ENCODE results near the gene NPNT. TPM values are rescaled to one million over a fixed set of nuclear protein-coding genes. Genes with fewer than 3 reads are reported as not detected.
A peak's percentile ranks its signal among the peaks of the same experiment; 100 is the strongest.

The NPNT gene
- total RNA-seq, 1 donor from 2014 or later = 15.5 TPM

DNA sequence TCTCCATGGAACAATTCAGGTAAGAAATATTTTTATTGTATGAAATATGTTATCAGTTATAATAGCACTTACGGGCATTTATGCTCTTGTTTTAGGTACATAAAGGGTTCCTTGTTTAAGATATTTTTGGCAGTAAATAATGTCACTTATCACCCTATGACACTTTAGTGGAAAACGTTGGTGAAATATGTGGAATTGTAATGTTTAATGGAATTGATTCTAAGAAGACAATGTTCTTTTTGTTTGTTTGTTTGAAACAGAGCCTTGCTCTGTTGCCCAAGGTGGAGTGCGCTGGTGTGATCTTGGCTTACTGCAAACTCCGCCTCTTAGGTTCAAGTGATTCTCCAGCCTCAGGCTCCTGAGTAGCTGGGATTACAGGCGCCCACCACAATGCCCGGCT is 17.4 kb downstream of the NPNT start:
- DNase-seq (ENCODE audit: low read depth) = no peak

GRCh38 chr4:105917171-105917685 is 22.0 kb downstream of the NPNT start:
- DNase-seq (ENCODE audit: low read depth) = no peak

DNA sequence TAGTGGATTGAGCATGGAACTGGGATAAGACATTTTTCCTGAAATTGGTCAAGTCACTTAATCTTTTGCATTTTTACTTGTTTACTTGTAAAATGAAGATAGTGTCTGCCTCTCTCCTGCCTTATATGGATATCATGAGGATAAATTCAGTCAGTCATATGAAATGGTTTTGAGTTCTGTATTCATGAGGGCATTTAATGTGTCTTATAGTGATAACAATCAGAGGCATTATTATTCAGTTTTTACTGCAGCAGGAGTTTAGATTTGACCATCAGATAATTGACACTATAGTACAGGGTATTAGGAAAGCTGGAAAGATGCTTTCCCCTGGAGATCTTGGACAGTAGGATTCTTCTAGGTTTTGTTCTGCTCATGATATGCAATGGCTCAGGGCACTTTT is 26.0 kb downstream of the NPNT start:
- no peak for DNase-seq (ENCODE audit: low read depth)

DNA sequence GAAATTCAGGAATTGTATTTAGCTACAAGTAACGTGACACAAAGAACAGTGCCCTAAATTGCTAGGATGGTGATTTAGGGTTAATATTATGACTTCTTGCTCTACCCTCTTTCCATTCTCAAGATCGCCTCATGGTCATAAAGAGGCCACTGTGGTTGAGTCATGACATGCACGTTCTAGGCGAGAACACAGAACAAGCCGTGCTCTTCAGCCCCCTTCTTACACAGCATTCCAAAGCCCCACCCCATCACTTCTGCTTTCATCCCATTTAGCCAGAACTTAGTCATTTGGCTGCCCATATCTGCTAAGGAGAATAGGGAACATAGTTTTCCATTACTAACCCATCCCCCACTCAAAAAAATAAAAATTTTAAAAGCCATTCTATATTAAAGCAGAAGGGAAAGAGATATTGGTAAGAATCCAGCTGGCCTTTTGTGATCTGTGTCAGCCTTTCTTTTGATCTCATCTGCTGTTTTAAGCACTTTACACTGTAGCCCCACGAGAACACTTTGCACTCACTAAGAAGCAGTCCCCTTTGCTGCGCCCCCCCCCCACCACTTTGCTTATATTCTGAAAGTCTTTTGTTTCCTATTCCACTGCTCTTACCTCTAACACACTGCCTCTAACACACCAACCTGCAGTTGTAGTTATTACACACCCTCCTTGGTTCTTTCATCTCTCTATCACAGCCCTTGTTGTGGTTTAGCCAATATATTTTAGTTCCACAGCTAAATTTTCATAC is 28.4 kb downstream of the NPNT start:
- DNase-seq (ENCODE audit: low read depth) = peak; percentile 55

DNA sequence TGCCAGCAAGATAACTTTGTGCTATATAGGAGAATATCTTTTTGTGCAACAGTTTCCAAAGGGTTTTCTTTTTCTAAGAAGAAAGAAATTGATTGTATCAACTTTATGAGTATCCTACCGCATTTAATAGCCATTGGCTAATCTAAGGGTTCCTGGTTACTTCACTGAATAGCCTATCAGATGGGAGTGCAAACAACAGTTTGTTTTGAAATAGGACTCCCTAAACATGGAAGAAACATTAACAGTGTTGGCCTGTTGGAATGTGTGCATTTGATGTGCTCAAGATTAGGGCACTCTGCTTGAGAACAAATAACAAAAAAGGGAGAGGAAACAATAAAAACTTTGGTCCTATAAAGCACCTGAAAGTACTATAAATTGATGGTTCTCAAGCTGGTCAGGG is 29.1 kb downstream of the NPNT start:
- DNase-seq (ENCODE audit: low read depth) = no peak

- peak; percentile 48 for DNase-seq (ENCODE audit: low read depth)
Measured at GRCh38 chr4:105930698-105931097, 35.4 kb downstream of the NPNT start.

DNA sequence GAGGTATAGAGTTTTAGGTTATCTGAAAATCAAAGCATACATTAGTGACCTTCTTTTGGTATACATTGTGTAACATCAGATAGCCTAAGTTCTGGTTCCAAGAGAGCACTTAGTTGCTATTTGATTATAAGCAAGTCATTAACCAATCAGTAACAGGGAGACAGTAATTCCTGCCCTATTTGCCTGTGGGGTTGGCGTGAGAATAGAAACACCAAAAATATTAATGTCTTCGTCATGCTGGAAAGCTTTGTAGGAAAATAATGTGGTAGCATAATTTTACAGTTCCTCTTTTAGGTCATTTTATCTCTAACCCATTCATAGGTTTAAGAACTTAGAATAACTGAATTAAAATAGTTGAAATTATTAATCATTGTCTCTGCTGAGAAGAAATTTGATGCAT is 37.8 kb downstream of the NPNT start:
- DNase-seq (ENCODE audit: low read depth) = no peak

GRCh38 chr4:105934386-105934785 is 39.1 kb downstream of the NPNT start:
- peak; percentile 81 for DNase-seq (ENCODE audit: low read depth)

DNA sequence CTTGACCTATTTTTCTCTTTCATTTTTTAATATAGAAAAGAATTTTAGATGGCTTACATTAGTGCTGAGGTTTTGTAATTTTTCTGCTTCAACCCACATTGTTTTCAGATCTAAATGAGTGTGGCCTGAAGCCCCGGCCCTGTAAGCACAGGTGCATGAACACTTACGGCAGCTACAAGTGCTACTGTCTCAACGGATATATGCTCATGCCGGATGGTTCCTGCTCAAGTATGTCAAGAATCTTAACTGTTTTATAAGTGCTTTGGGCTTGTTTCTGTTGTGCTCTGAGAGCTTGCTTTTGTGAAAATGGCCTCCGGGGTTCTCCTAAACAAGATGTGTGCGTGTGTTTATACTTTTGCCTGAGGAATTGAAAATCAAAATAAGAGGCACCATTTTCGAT is 41.6 kb downstream of the NPNT start:
- DNase-seq (ENCODE audit: low read depth) = no peak

GRCh38 chr4:105937759-105938158 is 42.5 kb downstream of the NPNT start:
- no peak for DNase-seq (ENCODE audit: low read depth)

DNA sequence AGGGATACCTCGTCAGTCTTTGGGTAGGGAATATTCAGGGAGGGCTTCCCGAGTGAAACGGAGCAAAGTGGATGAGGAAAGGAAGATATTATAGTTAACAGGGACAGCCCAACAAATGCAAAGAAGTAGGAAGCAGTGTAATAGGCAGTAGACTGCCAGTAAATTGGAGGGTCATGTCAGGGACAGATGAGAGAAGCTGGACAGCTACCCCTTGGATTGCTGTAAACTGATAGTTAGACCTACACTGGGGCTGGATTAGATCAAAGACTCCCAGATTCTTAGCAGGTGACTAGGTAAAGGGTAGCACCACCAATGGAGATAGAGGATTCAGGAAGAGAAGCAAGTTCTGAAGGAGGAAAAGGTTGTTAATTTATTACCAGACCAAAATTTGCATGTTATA is 48.0 kb downstream of the NPNT start:
- no peak for DNase-seq (ENCODE audit: low read depth)

GRCh38 chr4:105944540-105944939 is 49.3 kb downstream of the NPNT start:
- DNase-seq (ENCODE audit: low read depth) = peak; percentile 84

DNA sequence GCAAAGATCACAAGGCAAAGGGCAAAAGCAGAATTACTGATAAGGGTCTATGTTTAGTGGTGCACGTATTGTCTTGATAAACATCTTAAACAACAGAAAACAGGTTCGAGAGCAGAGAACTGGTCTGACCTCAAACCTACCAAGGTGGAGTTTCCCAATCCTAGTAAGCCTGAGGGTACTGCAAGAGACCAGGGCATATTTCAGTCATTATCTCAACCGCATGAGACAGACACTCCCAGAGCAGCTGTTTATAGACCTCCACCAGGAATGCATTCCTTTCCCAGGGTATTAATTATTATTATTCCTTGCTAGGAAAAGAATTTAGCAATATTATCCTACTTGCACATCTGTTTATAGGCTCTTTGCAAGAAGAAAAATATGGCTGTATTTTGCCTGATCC is 51.5 kb downstream of the NPNT start:
- DNase-seq (ENCODE audit: low read depth) = peak; percentile 76

- DNase-seq (ENCODE audit: low read depth) = no peak
Measured at GRCh38 chr4:105950701-105951100, 55.4 kb downstream of the NPNT start.

DNA sequence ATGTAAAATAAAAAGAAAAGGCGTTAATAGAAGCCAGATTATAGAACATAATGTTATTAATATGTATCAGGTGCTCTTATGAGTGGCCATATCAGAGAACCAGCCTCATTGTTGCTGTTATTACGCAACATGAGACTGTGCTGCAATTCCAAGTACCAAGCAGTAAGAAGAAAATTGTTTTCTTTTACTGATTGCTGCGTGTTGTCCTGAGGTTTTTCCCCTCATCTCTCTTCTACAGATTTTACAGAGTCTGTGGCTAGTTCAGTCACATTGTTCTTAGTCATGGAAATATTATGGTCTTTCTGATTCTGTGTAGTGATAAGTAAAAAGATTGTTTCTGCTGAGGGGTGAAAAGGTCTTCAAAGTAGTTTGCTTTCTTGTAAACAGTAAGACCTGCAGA is 55.9 kb downstream of the NPNT start:
- DNase-seq (ENCODE audit: low read depth) = peak; percentile 43

DNA sequence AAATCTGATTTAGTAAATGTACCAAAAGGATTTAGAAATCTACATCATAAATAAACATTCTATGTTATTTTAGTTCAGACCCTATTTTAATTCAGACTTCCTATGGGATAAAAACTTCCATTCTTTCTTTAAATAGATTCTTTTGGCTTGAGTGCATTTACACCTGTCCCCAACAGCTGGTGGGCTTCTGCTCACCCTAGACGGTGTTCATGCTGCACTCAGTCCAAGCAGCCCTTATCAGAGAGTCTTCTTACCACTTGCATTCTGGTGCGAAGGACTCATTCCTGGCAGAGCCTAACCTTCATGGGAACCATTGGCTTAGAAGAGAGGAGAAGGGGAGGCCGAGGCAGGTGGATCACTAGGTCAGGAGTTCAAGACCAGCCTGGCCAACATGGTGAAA is 57.3 kb downstream of the NPNT start:
- DNase-seq (ENCODE audit: low read depth) = peak; percentile 69

DNA sequence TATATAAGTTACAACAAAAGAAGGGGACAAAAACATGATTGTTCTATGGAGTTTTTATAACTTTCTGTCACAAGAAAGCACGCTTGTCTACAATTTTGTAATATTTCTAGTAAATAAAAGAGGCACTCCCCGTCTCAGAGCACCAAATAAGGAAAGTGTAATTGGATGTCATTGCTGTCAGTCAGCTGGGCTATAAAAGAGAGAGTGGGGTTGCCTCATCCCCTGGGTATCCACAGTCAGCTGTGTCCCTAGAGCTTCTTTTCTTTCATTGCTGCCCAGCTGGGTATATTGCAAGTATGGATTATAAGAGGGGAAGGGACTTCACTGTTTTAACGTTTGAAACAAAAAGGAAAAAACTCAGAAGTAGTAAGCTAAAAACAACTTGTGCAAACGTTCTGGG is 61.3 kb downstream of the NPNT start:
- peak; percentile 75 for DNase-seq (ENCODE audit: low read depth)

GRCh38 chr4:105957680-105958079 is 62.4 kb downstream of the NPNT start:
- DNase-seq (ENCODE audit: low read depth) = no peak

DNA sequence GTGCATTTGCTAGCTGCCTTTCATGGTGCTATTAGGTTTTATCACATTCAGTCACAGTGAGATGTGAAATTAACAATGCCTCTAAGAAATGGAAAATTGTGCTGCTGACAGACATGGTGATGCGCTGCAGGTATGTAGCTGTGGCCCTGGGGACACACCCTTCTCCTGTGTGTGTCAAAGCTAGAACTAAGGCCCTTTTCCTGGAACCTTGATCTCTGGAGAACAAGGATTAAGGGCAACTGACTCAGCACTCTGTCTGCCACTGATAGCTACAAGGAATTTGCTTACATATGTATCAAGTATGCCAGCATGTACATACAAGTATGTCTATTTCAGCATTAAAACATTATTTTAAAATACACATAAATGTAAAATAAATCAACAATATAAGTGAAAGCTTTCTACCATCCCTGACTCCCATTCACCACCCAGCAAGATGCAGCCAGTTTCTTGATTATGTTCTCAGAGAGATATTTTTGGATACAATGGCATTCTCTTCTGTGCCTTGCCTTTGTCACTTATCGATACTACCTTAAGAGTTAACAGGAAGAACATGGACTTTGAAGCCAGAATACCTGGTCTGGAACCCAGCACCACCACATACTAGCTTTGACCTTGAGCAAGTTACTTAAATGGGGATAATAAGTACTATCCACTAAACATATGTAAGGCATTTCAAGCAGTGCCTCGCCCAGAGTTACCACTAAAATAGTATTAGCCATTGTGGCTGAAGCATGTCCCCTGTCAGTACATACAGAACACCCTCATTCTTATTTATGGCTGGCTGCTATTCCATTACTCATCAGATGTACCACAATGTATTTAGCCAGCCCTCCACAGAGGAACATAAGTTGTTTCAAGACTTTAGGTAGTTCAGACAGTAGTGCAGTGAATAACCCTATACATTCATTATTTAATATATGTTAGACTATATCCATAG is 68.5 kb downstream of the NPNT start:
- DNase-seq (ENCODE audit: low read depth) = peak; percentile 57

- no peak for DNase-seq (ENCODE audit: low read depth)
Measured at GRCh38 chr4:105965183-105965800, 70.0 kb downstream of the NPNT start.

GRCh38 chr4:105966051-105966450 is 70.8 kb downstream of the NPNT start:
- DNase-seq (ENCODE audit: low read depth) = peak; percentile 63

Measured in myocyte (in vitro differentiated cells).